Smooth muscle cell (in vitro differentiated cells): ENCODE results near the gene CRTAP. TPM values are rescaled to one million over a fixed set of nuclear protein-coding genes. Genes with fewer than 3 reads are reported as not detected.
"Not testable (repeated sequence)": the region's sequence is repeated elsewhere in the genome, so short reads cannot be mapped to it uniquely, and the experiment has no call there.

ENCODE experiments used
- DNase-seq: peaks from one replicate; lab custom pipeline; 2025; ENCODE audit not compliant: unreplicated experiment; lab: John Stamatoyannopoulos, UW
- H2AFZ ChIP-seq: fragments of 200-600 bp; sonication (generic); 2 replicates; pipeline ENCODE4 v1.6.0; 2016; ENCODE audit warnings: antibody characterized with exemption, low read depth, mild to moderate bottlenecking
- H3F3A ChIP-seq: fragments of 200-600 bp; sonication (generic); 2 replicates; pipeline ENCODE4 v1.6.0; 2017; ENCODE audit warnings: antibody characterized with exemption, low read depth
- H3K27ac ChIP-seq: fragments of 200-600 bp; sonication (generic); 2 replicates; pipeline ENCODE4 v1.5.1; 2016; ENCODE audit warnings: low read depth, mild to moderate bottlenecking
- H3K27me3 ChIP-seq: fragments of 200-600 bp; sonication (generic); 2 replicates; pipeline ENCODE4 v1.6.1; 2016; ENCODE audit warnings: low read depth, mild to moderate bottlenecking
- H3K36me3 ChIP-seq: fragments of 200-600 bp; sonication (generic); 2 replicates; pipeline ENCODE4 v1.5.1; 2016; ENCODE audit warnings: low read depth
- H3K4me1 ChIP-seq: fragments of 200-600 bp; sonication (generic); 2 replicates; pipeline ENCODE4 v1.5.1; 2016; ENCODE audit warnings: low read depth
- H3K4me2 ChIP-seq: fragments of 200-600 bp; sonication (generic); 2 replicates; pipeline ENCODE4 v1.6.0; 2016; ENCODE audit warnings: mild to moderate bottlenecking
- H3K4me3 ChIP-seq: fragments of 200-600 bp; sonication (generic); 2 replicates; pipeline ENCODE4 v1.5.1; 2016; ENCODE audit warnings: mild to moderate bottlenecking
- H3K79me2 ChIP-seq: fragments of 200-600 bp; sonication (generic); 2 replicates; pipeline ENCODE4 v1.6.0; 2016; ENCODE audit warnings: low read depth, mild to moderate bottlenecking
- H3K9ac ChIP-seq: fragments of 200-600 bp; sonication (generic); 2 replicates; pipeline ENCODE4 v1.6.0; 2016; ENCODE audit warnings: low read depth
- H3K9me3 ChIP-seq: fragments of 200-600 bp; sonication (generic); replicated peaks from 2 replicates; pipeline ENCODE4 v1.5.1; 2016; ENCODE audit warnings: low read depth
- H4K20me1 ChIP-seq: fragments of 200-600 bp; sonication (generic); 2 replicates; pipeline ENCODE4 v1.6.0; 2016; ENCODE audit warnings: low read depth
- WGBS: methylation state at CpG from one replicate; pipeline ENCODE4 v1.1.7; 2016; ENCODE audit warnings: low lambda C conversion rate; 5-methylcytosine and 5-hydroxymethylcytosine counted together
- polyA plus RNA-seq: library from polyadenylated mRNA; unstranded; fragments of >200 nt; fragmentation: Nextera tagmentation; extraction: Ambion mirVana; gene quantifications from 2 replicates; pipeline ENCODE4 v1.2.1, GENCODE V29; 2016
- total RNA-seq: library from RNA; depleted of rRNA; stranded (reverse); fragments of >200 nt; gene quantifications from 2 replicates; pipeline ENCODE4 v1.2.3, GENCODE V29; 2014
- TF ChIP-seq, protein P1 (sequence below): fragments of 200-600 bp; sonication (generic); IDR thresholded peaks from 2 replicates; pipeline ENCODE4 v1.5.1; 2017; ENCODE audit warnings: borderline replicate concordance, mild to moderate bottlenecking, antibody characterized with exemption; ENCODE audit not compliant: insufficient read depth, poor library complexity, severe bottlenecking

The CRTAP gene
- total and polyA plus RNA-seq, 2 experiments from 2014 or later, result 195 to 206 TPM

DNA sequence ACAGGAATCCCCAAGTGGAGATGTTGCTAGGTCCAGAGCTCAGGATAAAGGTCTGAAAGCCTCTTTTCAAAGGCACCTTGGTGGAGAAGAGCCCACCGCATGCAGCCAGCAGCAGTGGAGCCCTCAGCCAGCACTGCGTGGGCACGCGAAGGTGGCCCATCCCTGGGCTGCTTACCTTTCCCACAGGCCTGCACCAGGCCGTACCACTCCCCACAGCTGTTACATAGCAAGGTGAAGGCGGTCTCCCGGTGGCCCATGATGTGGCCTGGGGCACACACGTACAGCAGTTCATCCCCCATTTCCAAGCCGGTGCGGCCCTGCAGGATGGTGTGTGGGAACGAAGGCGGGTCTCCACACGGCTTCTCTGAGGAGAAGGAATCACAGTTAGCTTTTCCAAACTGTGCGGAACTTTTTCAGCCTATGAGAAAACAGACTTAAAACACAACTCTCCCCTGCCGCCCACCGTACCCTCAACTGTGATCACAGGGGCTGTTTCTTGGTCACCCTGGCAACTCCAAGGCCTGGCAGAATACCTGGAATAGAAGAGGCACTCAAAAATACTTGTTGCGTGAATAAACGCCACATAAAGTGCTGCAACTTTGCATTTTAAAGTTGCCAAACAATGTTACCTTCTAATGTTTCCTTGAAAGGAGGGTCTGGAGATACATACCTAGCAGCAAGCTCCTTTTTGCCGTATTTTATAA is 61.0 kb downstream of the CRTAP start:
- no peaks in the 10 kb centered on the region for H3K27me3 ChIP-seq
- TF ChIP-seq, protein P1, sequence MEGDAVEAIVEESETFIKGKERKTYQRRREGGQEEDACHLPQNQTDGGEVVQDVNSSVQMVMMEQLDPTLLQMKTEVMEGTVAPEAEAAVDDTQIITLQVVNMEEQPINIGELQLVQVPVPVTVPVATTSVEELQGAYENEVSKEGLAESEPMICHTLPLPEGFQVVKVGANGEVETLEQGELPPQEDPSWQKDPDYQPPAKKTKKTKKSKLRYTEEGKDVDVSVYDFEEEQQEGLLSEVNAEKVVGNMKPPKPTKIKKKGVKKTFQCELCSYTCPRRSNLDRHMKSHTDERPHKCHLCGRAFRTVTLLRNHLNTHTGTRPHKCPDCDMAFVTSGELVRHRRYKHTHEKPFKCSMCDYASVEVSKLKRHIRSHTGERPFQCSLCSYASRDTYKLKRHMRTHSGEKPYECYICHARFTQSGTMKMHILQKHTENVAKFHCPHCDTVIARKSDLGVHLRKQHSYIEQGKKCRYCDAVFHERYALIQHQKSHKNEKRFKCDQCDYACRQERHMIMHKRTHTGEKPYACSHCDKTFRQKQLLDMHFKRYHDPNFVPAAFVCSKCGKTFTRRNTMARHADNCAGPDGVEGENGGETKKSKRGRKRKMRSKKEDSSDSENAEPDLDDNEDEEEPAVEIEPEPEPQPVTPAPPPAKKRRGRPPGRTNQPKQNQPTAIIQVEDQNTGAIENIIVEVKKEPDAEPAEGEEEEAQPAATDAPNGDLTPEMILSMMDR, result no peak
- 95% methylated on average over 19 of the region's 19 CpGs for WGBS

DNA sequence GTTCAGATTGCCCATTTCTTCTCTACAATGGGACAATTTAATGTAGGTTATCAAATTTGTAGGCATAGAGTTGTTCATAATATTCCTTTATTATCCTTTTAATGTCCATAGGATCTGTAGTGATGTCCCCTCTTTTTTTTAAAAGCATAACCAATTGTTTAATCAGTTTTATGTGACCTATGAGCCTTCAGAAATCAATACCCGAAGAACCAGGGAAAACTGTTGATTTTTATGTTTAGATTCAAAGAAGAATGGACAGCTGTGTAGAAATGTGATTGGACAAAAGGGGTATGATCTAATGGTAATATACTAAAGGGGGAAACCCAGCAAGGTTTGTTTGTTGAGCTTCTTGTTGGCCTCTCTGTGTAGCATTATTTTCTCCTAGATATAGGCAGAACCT is 65.3 kb downstream of the CRTAP start:
- H3K27me3 ChIP-seq, result no peaks in the 10 kb centered on the region
- H3K9ac ChIP-seq, result no peak overlapping the region
- H3F3A ChIP-seq, result no peaks in the 10 kb centered on the region
- H3K4me3 ChIP-seq, result no peak overlapping the region
- H2AFZ ChIP-seq, result no peak overlapping the region
- 87% methylated on average over 1 of the region's 1 CpG for WGBS
- TF ChIP-seq, protein P1, result no peak
- H3K79me2 ChIP-seq, result no peaks in the 10 kb centered on the region
- H3K9me3 ChIP-seq, result no peaks in the 10 kb centered on the region
- DNase-seq, result no peak
- no peaks in the 10 kb centered on the region for H3K4me1 ChIP-seq
- H3K36me3 ChIP-seq, result no peaks in the 10 kb centered on the region
- H4K20me1 ChIP-seq, result no peaks in the 10 kb centered on the region
- H3K4me2 ChIP-seq, result no peak overlapping the region
- no peak overlapping the region for H3K27ac ChIP-seq

More for the DNA sequence above, 61.0 kb downstream of the CRTAP start:
- H3K9me3 ChIP-seq, result no peaks in the 10 kb centered on the region
- no peak overlapping the region for H2AFZ ChIP-seq
- no peak for DNase-seq
- H3K36me3 ChIP-seq, result no peaks in the 10 kb centered on the region
- no peak overlapping the region for H3K27ac ChIP-seq
- H3K4me3 ChIP-seq, result no peak overlapping the region
- H4K20me1 ChIP-seq, result no peaks in the 10 kb centered on the region
- no peaks in the 10 kb centered on the region for H3K4me1 ChIP-seq
- no peaks in the 10 kb centered on the region for H3K79me2 ChIP-seq
- no peak overlapping the region for H3K4me2 ChIP-seq
- H3K9ac ChIP-seq, result no peak overlapping the region
- H3F3A ChIP-seq, result no peaks in the 10 kb centered on the region

DNA sequence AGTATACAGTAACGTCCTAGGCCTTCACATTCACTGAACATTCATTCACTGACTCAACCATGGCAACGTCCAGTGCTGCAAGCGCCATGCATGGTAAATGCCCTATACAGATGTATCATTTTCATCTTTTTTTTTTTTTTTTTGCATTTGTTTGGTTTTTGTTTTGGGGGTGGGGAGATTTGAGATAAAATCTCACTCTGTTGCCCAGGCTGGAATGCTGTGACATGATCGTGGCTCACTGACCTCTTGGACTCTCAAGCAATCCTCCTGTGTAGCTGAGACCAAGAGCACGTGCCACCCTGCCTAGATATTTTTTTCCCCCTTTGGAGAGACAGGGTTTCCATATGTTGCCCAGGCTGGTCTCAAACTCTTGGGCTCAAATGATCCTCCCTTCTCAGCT is 67.4 kb downstream of the CRTAP start:
- TF ChIP-seq, protein P1, result no peak
- Histone ChIP-seq H3K27ac (no peak overlapping the region), H3K9ac (no peak overlapping the region), H3K4me2 (no peak overlapping the region), H2AFZ (no peak overlapping the region), H3K4me3 (no peak overlapping the region), H4K20me1 (no peaks in the 10 kb centered on the region), H3K79me2 (no peaks in the 10 kb centered on the region), H3K27me3 (no peaks in the 10 kb centered on the region), H3K36me3 (no peaks in the 10 kb centered on the region), H3K9me3 (no peaks in the 10 kb centered on the region), H3K4me1 (no peaks in the 10 kb centered on the region), H3F3A (no peaks in the 10 kb centered on the region)
- no peak for DNase-seq
- WGBS, result 89% methylated on average over 5 of the region's 5 CpGs

DNA sequence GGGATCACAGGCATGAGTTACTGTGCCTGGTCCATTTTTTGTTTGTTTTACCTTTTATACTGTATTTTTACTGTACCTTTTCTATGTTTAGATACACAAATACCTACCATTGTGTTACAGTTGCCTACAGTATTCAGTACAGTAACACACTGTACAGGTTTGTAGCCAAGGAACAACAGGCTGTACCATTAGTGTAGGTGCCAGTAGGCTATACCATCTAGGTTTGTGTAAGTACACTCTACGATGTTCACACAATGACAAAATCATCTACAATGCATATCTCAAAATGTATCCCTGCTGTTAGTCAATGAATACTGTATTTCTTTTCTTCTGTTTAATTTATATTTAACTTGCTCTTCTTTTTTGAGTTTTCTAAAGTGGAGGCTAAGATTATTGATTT is 67.8 kb downstream of the CRTAP start:
- H4K20me1 ChIP-seq, H3K4me3 ChIP-seq, H3K27me3 ChIP-seq, H3K9me3 ChIP-seq, H3K36me3 ChIP-seq, H2AFZ ChIP-seq, H3K4me2 ChIP-seq, H3K27ac ChIP-seq, H3K79me2 ChIP-seq, H3K4me1 ChIP-seq, H3K9ac ChIP-seq, DNase-seq, H3F3A ChIP-seq: not testable (repeated sequence)
- WGBS, result 90% methylated on average over 1 of the region's 1 CpG
